ENCODE results near the gene WASHC1.
"Not testable (repeated sequence)": the region's sequence is repeated elsewhere in the genome, so short reads cannot be mapped to it uniquely, and the experiment has no call there.

DNA sequence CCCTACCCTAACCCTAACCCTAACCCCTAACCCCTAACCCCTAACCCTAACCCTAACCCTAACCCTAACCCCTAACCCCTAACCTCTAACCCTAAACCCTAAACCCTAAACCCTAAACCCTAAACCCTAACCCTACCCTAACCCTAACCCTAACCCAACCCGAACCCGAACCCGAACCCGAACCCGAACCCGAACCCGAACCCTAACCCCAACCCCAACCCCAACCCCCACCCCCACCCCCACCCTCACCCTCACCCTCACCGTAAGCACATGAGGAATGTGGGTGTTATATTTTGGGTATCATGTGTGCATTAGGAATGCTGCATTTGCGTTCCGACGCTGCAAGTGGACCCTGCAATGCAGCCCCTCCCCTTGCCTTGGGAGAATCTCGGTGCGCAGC, 19.0 kb downstream of the WASHC1 start:
- TF ChIP-seq POLR2AphosphoS5 (IDR thresholded peaks at IDR 0.05; ENCODE audit: insufficient read depth in 1 of 2, low read depth in 1 of 2); POLR2A (IDR thresholded peaks at IDR 0.05): not testable (repeated sequence)
- TF ChIP-seq, protein P1, sequence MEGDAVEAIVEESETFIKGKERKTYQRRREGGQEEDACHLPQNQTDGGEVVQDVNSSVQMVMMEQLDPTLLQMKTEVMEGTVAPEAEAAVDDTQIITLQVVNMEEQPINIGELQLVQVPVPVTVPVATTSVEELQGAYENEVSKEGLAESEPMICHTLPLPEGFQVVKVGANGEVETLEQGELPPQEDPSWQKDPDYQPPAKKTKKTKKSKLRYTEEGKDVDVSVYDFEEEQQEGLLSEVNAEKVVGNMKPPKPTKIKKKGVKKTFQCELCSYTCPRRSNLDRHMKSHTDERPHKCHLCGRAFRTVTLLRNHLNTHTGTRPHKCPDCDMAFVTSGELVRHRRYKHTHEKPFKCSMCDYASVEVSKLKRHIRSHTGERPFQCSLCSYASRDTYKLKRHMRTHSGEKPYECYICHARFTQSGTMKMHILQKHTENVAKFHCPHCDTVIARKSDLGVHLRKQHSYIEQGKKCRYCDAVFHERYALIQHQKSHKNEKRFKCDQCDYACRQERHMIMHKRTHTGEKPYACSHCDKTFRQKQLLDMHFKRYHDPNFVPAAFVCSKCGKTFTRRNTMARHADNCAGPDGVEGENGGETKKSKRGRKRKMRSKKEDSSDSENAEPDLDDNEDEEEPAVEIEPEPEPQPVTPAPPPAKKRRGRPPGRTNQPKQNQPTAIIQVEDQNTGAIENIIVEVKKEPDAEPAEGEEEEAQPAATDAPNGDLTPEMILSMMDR (IDR thresholded peaks at IDR 0.05) = not testable (repeated sequence)

Measured in vagina (tissue), 2 donors.